AML-193 (cell line): Measurements from ENCODE around the gene SIGLEC1.

Experiments used
- DNase-seq, 2 experiments: peaks; one replicate each; lab custom pipeline; 2025; lab: John Stamatoyannopoulos, UW

The SIGLEC1 gene

DNA sequence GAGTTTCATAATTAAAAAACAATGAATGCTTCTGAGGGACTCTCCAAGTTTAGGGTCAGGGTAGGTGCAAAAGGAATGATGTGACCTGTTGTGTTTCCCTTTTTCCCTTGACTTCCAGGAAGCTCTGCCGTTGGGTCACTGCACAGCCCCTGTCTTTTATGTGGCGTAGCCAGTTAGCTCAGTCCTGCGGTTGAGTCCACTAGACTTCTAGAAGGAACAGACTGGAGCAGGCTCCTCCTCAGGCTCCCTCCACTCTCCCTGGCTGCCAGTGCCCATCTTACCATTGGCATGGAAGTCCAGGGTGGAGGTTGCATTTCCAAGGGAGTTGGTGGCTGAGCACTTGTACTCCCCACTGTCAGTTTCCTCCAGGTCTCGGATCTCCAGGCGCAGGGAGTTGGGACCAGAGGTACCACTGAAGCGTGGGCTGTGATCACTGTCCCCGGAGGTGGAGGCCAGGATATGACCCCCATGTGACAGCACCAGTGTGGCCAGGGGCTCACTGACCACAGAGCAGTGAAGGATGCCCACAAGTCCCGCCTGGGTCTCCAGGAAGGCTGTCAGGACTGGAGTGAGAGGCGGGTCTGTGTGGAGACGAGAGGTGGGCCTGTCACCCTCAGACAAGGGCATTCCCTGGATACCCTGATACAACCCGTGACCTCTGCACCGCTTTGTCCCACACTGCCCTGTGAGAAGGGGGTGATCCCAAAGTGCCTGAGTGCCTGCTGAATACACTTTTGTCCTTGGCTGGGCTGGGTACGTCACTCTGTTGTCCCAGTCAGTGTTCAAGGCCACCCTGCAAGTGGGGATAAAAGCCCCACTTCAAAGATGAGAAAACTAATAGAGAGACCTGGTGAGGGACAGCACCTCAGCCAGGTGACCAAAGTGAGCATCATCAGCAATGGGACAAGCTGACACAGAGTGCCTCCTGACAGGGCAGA is 11.1 kb downstream of the SIGLEC1 start:
- no peak for DNase-seq

DNA sequence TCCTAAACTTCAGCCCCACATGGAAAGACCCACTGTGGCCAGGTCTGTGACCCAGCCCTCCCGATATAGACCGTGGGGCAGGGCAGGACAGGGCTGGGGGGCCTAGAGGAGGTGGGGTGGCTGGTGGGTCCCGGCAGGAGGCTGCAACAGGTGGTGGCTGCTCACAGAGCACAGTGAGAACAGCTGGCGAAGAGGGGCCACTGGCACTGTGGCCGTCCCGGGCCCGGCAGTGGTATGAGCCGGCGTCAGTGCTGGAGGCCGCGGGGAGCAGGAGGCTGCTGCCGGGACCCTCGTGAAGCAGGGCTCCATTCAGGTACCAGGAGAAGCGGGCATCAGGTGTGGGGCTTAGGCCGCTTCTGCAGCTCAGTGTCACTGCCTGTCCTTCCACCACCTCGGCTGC is 13.4 kb downstream of the SIGLEC1 start:
- DNase-seq, result no peak

DNA sequence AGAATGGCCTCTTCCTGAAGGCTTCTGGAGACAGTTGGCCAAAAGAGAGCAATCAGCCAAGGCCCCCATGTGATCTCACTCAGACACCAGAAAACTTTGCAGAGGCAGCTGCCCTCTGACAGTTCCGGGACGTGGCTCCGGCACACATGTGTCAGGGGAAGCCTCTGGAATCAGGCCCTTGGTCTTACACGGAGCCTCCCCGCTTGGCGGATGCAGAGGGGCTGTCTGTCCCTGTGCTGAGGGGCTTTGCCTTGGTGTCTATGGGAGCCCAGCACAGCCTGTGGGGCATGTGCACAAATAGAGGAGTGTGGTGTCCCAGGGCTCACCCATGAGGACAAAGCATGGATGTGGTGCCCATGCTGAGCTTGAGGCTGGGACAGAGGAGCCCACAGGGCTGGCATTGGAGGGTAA is 13.8 kb downstream of the SIGLEC1 start:
- DNase-seq, result no peak

DNA sequence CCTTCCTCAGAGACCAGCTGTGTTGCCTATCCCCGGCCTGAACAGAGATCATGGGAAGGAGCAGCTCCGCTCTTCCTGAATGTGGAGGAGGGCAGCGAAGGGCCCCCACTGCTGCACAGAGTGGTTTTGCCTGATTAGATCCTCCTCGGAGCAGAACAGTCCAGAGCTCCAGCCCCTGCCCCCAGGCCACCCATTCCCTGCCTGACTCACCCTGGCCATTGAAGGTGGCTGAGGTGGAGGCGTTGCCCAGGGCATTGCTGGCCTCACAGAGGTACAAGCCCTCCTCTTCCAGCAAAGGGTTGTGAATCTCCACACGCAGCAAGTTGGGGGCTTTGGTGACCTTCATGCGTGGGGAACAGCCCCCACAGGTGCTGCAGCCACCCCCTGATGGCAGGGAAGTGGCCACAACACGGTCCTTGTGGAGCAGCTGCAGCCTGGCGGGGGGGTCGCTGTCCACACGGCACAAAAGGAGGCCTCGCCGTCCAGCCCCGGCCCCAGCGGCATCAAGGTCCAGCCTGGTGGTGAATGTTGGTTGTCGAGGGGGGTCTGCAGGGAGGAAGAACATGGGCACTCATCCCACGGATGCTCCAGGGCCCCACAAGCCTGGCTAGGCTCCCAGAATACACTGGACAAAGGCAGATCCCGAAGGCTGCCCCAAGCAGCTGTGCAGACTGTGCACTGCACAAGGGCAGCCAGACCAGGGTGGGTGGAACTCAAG is 14.7 kb downstream of the SIGLEC1 start:
- no peak for DNase-seq

DNA sequence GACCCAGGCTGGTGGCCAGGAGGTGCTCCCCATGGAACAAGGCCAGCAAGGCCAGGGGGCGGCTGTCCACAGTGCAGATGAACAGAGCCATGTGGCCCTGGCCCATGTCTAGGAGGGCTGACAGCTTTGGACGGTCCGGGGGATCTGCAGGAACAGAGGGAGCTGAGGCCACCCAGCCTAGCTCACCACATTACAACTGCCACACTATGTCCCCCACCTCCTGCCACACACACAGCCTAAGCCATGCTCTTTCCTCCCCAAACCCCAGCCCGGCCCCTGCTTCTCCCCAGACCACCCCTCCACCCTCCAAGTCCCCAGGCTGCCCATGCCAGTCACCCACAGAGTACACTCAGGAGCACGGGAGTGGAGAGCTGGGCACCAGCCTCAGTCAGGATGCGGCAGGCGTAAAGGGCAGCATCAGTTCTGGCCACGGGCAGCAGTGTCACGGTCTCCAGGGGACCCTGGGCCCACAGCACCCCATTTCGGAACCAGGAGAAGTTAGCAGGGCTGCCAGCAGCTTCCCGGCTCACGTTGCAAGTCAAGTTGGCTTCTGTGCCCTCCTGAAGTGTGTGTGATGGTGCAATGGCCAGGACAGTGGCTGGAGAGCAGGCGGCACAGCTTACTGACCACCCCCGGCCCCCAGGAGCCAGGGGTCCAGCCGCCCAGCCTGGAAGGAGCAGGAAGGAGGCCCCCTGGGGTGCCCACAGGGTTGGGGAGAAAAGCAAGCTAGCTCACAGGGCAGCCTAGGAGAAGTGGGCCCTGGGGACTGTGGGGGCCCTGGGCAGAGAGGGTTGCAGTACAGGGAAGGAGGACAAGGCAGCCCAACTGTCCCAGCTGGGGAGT is 15.4 kb downstream of the SIGLEC1 start:
- DNase-seq, result no peak

DNA sequence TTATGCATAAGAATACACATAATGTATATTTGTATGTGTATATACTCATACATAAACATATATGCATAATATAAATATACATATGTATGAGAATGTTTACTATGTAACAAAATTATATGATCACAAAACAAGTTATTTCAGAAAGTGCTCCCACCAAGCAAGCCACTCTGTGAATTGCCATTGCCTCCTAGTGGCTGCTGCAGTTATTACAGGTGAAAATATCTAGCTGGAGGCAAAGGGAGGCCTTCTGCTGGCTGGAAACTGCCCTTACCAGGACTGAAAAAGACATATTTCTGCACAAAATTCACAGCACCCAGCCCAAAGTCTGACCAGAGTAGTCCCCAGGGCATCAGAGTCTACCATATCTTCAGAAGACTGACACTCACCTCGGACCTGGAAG is 16.2 kb downstream of the SIGLEC1 start:
- DNase-seq, result no peak

DNA sequence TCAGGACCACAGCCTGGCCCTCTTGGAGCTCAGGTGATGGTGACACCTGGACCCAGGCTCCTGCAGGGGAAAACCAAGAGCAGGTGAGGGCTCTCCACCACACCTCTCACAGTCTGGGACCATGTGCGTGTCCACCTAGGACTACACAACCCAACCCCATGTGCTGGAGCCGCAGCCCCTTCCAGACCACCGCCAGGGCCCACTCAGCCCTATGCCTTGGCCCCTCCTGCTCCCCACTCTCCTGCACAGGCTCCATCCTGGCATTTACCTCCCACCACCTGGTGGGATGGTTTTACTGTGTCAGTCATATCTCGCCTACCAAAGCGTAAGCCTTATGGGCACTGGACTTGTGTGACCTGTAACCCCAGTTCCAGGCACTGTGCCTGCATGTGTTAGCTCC is 17.5 kb downstream of the SIGLEC1 start:
- no peak for DNase-seq

DNA sequence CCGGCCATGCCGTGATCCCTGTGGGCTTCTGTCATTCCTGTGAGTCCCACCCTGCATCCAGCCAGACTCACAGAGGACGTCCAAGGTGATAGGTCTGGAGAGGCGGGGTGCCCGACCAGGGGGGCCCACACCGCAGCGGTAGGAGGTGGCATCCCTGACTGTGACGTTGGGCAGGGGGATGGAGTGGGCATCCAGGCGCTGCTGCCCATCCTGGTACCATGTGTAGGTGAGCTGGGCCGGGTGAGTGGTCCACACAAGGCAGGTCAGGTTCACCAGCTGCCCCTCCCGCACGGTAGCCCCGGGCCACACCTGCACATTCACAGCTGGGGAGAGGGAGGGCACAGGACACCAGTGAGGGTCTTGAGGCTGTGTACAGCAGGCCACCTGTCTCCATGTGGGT is 19.0 kb downstream of the SIGLEC1 start:
- DNase-seq, result no peak

DNA sequence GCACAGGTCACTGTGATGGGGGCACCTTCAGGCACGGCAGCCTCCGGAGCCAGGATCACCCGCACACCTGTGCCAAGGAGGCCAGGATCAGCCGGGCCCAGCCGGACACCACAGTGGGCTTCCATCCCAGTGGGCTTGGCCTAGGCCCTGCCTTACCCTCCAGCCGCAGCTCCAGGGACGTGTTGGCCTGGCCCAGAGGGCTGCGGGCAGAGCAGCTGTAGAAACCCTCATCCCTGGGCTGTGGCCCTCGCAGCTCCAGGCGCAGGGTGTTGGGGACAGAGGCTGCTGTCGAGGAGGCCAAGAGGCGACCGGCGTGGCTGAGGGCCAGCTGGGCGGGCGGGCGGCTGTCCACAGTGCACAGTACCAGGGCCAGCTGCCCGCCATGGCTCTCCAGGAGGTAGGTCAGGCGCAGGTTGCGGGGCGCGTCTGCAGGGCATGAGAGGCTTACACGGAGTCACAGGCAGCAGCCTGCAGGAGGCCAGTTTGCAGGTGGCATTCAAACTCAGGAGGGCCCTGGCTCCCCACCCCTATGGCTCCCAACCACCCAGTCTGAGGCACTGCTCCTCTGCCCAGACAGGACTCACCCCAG is 19.6 kb downstream of the SIGLEC1 start:
- DNase-seq, result no peak

DNA sequence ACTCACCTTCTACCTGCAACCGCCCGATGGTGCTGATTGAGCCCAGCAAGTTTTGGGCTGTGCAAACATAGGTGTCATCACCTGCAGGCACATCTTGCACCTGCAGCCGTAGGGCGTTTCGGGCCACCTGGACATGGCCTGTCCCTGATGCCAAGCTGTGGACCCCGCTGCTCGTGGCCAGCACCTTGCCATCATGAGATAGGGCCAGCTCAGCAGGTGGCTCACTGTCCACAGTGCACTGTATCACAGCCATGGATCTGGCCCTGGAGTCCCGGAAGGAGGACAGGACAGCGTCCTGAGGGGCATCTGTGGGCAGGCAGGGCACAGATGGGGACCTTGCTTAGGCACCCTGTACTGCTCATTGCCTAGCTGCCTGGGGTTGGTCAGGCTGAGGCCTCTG is 20.5 kb downstream of the SIGLEC1 start:
- DNase-seq, result no peak

DNA sequence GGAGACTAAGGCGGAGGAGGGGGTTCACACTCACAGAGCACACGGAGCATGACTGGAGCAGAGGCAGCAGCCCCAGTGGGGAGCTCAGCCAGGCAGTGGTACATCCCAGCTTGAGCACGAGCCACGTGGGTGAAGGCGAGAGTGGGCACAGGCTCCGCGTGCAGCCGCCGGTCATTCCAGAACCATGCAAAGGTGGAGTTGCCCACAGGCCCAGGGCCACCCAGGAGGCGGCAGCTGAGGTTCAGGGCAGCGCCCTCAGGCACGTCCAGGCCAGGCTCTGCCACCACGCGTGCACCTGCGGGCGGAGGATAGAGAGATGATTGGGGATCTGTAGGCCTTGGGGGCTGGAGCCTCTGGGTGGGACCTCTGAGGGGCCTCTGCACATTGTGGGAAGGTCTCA is 21.1 kb downstream of the SIGLEC1 start:
- no peak for DNase-seq

DNA sequence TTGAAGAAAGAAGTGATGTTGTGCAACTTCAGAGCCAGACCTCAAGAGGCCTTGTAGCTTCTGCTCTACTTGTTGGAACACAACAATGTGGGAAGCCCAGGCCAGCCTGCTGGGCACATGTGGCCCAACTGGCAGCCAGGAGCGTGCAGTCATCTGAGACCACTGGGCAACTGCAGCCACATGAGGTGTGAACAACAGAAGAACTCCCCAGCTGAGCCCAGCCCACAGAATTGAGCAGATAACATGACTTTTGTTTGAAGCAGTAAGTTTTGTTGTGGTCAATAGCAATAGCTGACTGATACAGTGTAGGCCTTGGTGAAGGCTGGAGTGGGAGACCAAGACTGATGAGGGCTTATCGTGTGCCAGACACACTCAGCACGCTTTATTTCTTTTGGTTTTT is 22.0 kb downstream of the SIGLEC1 start:
- no peak for DNase-seq

DNA sequence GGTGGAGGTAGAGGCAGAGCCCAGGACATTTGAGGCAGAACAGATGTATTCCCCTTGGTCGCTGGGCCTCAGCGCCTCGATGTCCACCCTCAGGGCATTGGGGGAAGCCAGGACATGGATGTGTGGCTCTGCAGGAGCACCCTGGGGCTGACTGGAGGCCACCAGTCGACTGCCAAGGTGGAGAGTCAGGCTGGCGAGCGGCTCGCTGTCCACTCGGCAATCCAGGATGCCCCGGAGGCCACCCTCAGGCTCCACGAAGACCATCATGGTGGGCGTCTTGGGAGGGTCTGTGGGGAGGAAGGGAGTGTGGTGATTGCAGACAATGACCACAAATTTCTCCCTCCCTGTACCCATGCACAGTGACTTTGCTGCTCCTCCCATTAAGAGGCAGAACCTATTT is 22.4 kb downstream of the SIGLEC1 start:
- DNase-seq, result no peak

DNA sequence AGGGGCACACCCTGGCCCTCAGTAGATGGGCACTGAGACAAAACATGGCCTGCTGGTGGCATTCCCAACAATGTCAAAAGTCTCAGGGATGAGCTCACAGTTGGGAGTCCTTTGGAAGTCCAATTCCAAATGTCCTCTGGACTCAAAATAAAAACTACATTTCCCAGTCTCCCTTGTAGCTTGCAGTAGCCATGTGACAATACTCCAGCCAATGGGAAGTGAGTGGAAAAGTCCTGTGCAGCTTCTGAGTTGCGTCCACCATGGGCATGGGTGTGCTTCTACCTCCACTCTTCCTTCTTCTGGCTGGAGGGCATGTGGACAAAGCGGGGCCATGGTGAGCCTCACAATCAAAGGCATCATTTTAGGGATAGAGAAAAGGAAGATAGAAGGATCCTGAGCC is 24.7 kb downstream of the SIGLEC1 start:
- DNase-seq, result no peak

DNA sequence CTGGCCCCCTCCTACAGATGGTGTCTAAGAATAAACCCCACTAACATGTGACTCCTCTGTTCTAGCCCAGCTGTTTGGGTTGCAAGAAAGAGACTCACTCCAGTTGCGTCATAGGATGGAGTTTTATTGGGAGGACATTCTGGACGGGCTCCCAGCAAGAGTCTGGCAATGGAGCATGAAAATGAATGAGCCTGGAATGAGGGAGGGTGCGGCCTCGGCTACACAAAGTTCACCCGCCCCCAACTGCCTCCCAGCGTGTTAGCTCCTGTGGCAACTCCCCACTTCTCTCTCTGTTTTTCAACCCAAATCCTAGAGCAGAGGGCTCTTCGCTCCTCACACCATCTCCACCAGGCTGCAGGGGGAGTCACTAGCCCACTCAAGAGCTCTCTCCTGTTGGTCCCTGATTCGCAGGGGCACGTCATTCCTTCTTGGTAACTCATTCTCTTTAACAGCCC is 25.5 kb downstream of the SIGLEC1 start:
- no peak for DNase-seq

DNA sequence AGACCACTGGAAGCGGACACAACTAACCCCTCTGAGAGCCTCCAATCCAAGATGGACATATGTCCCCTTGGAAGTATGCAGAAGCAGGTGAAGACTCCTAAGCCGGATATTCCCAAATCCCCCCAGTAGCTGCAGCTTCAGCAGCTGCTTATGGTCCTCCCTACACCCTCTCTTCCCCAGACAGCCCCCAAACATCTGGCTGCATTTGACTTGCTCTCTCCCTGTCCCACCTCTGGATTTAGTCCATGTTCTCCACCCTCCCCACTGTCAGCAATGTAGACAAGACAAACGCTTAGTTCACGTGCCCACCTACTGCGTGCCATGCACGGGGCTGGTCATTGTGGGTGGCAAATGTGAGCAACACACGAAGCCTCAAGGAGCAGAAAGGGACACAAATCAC is 26.0 kb downstream of the SIGLEC1 start:
- DNase-seq, result no peak

DNA sequence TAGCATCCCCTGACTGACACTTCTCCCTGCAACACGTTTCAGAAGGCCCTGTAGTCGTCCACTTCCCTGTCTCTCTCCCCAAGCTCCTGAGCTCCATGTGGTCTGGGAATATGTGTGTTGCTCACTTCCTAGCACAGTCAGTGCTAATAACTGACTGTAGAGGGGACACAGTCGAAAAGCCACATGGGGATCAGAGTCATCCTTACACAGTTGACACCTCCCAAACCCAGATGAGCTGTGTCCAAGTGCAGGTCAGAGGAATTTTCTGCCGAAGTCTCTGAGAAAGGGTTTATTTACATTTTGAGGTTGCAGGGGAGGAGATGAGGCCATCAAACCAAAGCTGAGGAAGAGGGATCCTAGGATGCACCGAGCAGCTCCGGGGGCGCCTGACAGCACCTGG is 27.1 kb downstream of the SIGLEC1 start:
- DNase-seq, result no peak

DNA sequence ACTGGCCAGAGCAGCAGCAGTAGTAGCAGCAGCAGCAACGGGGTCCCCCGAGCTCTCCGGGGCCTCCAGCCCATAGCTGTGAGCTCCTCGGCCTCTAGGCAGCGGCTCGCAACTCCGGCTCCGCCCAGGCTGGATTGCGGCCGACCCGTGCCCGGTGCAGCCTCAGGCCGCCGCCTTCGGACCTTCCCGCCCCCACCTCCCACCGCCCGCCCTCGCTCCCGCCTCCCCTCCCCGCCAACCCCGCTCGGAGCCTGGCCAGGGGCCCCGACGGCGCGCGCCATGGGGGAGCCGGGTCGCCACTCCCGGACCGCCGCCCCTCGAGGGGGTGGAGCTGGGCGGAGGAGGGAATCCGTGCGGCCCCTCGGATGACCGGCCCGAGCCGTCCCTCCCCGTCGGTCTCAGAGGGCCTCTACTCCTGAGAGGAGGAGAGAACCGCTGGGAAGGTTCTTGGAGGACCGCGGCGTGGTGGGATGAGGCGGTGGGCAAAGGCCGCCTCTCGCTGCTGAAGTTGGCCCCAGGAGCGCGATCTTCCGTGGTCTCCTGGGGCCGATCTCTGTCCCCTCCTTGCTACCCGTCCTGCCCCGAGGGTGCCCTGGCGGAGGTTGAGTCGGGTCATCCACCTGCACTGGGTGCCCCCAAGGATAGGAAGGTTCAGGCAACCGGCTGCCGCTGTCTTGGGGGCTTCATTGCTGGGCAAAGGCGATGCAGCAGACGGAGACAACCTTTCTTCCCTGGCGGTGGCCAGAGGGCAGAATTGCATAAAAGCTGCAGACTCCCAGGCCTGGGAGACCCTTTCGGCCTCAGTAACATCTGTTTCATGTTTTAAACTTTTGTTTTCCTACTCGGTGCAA is 30.2 kb downstream of the SIGLEC1 start, which contains the start of gene ADAM33:
Gene ADAM33, minus strand, starts transcription at position 80 of the 851 bp plus-strand sequence. Its CDS starts 6 bp downstream, at position 74.
- no peak for DNase-seq

DNA sequence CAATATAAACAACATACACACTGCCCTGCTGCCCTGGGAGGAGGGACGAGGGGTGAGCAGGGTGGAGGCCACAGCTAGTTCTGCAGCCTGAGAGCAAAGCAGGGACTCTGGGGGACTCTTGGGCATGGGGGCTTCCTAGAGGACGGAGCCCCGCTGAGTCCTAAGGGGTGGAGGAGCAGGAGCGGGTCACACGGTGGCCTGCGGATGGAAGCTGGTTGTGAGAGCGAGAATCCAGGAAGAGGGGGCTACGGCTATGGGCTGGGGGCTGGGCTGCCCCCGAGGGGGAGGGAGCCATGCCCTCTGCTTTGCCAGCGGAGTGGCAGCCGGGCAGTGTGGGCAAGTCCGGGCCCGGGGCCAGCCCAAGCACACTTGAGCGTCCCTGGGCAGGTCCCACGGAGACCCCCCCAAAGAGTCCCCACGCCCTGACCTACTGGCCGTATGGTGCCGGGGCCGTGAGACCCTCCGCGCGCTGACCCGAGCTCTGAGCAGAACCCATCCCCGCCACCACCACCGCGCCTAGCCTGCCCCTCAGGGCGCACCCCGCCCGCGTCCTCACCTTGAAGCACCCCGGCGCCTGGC is 31.0 kb downstream of the SIGLEC1 start:
- no peak for DNase-seq

DNA sequence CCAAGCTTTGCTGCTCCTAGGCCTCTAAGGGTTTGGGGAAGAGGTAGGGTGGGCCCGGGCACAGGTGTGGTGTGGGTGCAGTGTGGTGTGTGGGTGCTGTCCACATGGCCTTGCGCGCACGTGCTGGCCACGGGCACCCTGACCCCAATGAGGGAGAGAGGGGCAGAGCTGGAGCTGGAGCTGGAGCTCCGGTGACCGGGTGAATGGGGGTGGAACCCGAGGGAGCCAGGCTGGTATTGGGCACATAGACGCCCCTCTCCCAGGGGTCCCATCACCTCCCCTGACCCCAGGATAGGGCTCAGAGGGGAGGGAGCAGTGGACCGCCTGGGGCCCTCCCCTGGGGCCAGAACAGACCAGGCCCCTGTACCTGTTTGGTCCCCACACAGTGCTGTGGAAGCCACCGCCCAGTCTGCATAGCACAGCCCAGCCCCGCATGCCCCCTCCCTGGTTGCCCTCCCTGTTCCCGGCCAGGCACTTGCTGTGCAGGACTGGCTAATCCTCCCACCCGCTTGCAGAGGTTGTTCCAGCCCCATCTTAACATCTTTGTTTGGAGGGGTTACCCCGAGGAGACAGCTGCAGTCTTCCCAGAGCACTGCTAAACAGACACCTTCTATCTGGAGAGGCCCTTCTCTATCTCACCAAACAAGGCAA is 31.6 kb downstream of the SIGLEC1 start:
- no peak for DNase-seq
